ENCODE results near the gene FBXO28.

FBXO28 gene

DNA sequence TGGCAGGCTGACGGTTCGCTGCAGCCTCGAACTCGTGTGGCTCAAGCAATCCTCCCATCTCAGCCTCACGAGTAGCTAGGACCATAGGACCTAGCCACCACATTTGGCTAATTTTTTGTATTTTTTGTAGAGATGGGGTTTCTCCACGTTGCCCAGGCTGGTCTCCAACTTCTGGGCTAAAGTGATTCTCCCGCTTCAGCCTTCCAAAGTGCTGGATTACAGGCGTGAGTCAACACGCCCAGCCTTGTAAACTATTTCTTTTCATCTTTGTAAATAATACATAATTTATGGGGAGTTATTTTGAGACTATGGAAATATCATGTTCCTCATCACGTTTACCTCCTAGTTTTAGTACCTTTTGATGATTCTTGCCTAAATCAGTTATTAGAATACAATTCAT is 906 bp upstream of the FBXO28 start:
- TF ChIP-seq, protein P1, sequence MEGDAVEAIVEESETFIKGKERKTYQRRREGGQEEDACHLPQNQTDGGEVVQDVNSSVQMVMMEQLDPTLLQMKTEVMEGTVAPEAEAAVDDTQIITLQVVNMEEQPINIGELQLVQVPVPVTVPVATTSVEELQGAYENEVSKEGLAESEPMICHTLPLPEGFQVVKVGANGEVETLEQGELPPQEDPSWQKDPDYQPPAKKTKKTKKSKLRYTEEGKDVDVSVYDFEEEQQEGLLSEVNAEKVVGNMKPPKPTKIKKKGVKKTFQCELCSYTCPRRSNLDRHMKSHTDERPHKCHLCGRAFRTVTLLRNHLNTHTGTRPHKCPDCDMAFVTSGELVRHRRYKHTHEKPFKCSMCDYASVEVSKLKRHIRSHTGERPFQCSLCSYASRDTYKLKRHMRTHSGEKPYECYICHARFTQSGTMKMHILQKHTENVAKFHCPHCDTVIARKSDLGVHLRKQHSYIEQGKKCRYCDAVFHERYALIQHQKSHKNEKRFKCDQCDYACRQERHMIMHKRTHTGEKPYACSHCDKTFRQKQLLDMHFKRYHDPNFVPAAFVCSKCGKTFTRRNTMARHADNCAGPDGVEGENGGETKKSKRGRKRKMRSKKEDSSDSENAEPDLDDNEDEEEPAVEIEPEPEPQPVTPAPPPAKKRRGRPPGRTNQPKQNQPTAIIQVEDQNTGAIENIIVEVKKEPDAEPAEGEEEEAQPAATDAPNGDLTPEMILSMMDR (IDR thresholded peaks at IDR 0.05; ENCODE audit: low read depth, low read length) = no peak

DNA sequence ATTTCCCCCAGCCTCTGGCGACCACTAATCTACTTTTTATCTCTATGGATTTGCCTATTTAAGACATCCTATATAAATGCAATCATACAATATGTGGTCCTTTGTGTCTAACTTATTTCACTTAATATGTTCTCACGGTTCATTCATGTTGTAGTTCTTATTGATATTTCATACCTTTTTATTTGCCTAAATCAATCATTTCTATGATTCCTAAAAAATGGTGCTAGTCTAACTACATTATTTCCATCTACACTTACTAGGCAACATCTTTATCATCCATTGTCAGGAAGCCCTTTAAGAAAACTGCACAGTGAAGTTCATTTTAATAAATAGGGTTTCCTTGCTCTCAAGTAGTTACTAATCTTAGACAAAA is 380 bp upstream of the FBXO28 start:
- TF ChIP-seq, protein P1 (IDR thresholded peaks at IDR 0.05; ENCODE audit: low read depth, low read length) = no peak
- no peak for DNase-seq (ENCODE audit: extremely low read depth, low read depth)

More for the DNA sequence above, 906 bp upstream of the FBXO28 start:
- DNase-seq (ENCODE audit: extremely low read depth, low read depth) = no peak

DNA sequence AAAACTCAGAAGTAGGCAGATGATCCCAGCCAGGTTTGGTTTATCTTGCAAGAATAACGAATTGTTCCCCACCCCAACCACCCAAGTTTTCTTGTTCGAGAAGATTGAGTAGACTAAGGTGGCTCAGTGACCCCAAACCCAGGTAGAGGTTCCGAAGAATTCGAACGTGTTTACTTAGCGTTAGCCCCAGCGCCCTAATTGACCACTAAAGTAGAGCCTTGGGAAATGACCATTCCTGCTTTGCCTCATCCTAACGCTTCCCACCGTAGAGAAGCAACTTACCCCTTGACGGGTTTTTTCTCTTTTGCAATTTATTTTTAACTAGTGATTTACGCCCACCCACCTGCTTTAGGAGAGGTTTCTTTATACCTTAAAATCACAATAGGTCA is 870 bp downstream of the FBXO28 start:
- TF ChIP-seq, protein P1 (IDR thresholded peaks at IDR 0.05; ENCODE audit: low read depth, low read length) = no peak
- no peak for DNase-seq (ENCODE audit: extremely low read depth, low read depth)

DNA sequence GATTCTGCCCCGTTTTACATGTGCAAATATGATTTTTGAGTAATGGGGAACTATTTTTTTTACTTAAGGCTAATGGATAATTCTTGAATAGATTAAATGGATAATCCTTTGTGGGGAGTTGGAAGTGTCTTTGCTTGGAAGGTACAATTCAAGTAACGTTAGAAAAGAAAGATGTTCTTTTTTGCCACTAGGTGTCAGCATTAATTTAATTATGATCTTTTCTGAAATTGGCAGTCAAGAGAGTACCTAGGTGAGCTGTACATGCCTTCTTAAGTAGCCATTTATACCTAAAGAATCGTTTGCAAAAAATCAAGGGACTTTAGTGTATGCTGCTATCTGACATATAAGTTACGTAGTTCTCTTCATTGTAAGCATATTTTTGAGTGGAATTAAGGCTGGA is 2.2 kb downstream of the FBXO28 start:
- DNase-seq (ENCODE audit: extremely low read depth, low read depth) = no peak
- TF ChIP-seq, protein P1 (IDR thresholded peaks at IDR 0.05; ENCODE audit: low read depth, low read length) = peak; percentile 27

DNA sequence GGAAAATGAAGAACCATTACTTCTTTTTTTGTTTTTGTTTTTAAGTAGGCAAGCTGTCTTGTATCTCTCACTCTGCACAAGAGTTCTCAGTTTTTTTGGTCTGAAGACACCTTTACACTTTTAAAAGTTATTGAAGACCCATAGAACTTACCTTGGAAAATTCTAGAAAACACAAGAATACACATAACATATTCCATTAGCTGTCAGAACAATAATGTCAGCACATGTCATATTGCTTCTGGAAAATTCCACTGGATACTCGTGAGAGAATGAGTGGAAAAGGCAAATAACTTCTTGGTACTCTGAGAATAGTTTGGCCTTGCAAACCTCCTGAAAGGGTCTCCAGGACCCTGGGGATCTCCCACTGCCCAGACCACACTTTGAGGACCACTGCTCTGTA is 4.8 kb downstream of the FBXO28 start:
- TF ChIP-seq, protein P1 (IDR thresholded peaks at IDR 0.05; ENCODE audit: low read depth, low read length) = no peak
- DNase-seq (ENCODE audit: extremely low read depth, low read depth) = no peak

DNA sequence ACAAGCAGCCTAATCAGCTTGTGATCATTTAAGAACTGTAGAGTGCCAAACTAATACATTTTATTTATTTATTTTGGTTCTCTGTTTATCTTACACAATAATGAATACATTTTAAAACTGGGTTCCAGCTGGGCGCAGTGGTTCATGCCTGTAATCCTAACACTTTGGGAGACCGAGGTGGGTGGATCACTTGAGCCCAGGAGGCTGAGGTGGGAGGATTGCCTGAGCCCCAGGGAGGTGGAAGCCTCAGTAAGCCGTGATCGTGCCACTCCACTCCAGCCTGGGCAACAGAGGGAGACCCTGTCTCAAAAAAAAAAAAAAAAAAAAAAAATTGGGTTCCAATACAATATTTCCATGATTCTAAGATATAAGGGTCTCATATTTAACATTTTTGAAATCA is 9.2 kb downstream of the FBXO28 start:
- DNase-seq (ENCODE audit: extremely low read depth, low read depth) = no peak
- TF ChIP-seq, protein P1 (IDR thresholded peaks at IDR 0.05; ENCODE audit: low read depth, low read length) = no peak

DNA sequence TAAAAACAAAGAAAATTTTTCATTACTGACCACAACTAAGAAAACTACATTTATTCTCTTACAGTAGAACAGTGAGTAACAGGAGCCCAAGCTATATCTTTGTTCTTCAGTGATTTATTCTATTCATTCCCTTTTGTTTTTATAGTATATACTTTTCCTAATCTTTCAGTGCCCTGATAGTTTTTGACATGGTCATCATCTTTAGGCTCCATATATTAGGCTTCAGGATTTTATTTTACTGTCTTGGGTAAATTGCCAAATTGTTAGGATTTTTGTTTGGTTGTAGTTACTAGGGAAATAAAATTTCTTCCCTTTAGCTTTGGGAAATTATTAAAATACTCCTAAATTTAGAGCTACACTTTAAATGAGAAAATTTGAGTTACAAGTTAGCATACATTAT is 10.3 kb downstream of the FBXO28 start:
- TF ChIP-seq, protein P1 (IDR thresholded peaks at IDR 0.05; ENCODE audit: low read depth, low read length) = no peak
- no peak for DNase-seq (ENCODE audit: extremely low read depth, low read depth)

All from AG09319 (cell line).